Measurements from ENCODE around the gene STX19.
"Not testable (repeated sequence)": the region's sequence is repeated elsewhere in the genome, so short reads cannot be mapped to it uniquely, and the experiment has no call there.

Gene STX19, protein sequence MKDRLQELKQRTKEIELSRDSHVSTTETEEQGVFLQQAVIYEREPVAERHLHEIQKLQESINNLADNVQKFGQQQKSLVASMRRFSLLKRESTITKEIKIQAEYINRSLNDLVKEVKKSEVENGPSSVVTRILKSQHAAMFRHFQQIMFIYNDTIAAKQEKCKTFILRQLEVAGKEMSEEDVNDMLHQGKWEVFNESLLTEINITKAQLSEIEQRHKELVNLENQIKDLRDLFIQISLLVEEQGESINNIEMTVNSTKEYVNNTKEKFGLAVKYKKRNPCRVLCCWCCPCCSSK

DNA sequence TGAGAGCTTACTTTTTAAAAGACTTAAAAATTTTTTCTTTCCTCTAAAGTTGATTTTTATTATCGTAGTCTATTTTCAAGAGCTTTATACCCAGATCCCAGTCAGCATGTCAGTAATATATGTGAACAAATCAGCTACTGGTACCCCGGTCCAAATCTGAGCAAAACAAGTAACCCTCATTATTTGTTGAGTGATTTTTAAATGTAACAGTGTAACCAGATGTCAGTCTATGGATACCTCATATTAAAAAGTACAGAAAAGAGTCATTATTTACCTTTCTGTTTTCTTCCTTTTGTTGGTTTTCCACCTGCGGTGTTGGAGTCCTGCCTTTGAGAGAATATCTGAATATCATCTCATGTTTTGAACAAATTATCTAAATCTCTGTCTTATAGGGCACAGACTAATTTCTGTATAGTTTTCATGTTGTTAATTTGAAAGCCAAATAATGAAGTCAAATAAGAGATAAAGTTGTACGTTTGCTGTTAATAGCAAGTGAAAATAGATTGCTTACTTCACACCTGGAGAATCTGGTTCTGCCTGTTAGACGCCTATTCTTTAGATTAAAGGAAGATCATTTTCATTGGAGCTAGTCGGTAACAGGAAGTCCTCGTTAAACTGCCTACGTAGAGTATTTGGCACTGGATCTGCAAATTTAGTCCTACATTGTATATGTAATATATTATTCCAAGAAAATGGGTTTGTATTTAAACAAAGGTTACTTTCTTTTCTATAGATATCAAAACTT is at the start of gene STX19:
TSS of gene STX19 (minus strand) at position 505 of the 745 bp plus-strand sequence. CDS start 13,328 bp downstream, outside the sequence.
- DNase-seq: no peak

DNA sequence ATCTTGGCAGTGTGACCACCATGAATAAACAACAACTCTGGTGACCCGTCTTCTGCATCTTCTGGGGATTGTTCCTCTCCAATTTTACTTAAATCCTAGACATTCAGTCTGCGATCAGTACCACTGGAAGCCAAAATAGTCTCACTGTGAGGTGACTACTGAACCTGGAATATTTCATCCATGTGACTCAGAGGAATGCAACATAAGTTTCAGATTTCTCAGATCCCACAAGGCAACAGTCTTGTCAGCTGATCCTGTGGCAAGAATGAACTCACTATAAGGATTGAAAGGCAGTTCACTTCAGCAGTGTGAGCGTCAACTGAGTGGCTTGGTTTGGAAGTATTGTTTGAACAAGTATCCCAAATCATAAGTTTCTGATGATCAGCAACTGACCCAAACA is 47.7 kb upstream of the STX19 start:
- DNase-seq: no peak

DNA sequence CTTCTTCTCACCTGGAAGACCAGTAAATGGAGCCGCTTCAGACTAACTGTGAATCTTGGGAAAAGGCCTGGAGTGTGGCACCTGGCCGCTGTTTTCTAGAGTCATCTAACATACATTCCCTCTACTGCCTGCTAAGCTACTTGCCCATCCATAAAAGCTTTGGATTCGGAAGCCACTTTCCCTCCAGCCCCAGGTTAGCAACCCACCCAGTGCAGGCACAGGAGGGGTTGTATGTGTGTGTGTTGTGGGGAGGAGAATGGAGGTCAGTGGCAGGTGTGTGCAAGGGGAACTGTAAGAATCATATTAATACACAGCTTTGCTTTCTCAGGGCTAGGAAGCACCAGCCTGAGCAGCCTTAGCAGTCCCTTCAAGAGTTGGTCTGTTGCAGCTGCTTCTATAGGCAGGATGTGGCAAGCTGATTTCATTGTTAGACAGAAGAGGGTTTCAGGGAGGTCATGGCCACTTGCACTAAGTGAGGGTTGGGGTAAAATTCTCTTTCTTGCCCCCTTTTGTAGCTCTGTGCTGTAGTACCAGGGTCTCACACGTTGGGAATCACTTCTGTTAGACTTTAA is 43.4 kb upstream of the STX19 start:
- no peak for DNase-seq

DNA sequence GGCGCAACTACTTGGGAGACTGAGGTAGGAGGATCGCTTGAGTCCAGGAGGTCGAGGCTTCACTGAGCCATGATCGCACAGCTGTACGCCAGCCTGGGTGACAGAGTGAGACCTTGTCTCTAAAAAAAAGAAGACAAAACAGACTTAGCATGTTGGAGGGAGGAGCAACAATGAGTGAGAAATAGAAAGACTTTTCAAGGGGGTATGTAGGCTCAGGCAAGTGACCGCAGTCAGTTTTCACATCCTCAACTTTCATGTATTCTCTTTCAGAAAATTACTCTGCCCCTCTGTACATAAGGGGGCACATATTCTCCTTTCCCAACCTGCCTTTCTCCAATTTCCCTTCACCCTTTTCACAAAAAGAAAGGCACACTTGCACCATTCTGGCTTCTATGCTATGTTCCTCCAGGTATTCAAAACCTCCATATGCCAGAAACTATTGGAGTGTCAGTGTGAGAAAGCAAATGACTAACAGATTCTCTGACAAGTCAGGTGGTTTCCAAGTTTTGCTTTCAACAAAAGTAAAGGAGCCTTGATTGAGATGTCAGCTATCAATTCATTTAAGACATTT is 42.0 kb upstream of the STX19 start:
- DNase-seq: no peak

DNA sequence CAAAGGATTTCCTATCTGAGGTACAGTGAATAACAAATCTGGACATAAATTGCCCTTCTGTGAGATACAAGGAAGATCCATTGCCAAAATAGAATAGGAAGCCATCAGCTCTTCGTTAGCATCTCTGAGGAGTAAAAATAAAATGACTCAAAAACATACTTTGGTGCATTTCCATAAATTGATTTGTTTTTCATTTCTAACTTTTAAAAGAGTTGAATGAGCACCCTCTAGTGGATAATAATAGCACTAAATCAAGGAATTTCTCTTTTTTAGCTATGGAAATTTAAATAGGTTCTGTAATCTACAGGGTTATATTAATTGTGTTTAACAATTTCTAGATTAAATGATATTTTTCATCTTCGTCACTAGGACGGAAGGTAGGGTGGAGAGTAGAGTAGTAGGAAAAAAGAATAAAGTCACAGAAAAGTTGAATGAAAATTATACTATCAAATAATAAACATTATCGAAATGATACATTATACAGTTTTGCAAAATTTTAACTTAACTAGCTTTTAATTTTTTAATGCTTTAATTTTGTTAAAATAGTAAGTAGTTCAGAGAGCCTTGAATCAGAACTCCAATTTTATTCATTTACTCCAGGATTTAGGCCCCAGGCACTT is 40.9 kb upstream of the STX19 start:
- DNase-seq: no peak

DNA sequence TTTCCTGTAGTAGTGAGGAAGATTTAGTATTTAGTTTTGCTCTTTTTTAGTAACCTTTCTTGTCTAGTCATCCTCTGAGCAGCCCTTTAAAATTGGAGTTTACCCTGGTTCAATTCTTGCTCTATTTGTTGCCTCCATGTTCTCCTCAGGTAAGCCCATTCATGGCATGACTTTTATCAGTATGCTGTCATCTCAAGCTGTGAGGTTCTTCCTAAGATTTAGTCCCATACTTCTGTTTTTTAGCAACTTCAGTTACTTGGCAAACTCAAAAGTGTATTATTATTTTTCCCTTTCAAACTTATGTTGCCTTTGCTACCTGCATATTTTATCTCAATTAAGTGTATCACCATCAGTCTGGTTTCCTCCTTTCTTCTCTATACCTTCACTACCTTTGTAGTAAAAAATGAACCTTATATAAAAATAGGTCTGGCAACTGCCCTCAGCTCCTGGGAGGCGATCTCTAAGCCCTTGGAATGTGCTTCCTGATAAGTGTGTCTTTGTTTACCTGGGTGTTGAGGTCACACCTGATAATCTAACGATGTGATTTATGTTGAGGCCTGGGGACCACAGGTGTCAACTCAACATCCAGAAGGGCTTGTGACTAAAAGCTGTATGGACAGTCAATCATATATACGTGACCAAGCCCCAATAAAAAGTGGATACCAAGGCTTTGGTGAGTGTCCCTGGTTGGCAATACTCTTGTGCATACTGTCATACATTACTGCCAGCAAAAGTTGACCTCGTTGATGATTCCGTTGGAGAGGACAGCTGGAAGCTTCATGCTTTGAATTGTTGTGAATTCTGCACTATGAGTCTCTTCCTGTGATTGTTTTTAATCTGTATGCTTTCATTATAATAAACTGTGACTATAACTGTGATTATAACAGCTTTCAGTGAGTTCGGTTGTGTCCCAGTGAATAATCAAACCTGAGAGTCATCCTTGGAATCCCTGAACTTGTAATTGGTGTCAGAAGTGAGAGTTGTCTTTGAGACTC is 38.4 kb upstream of the STX19 start:
- DNase-seq: no peak

DNA sequence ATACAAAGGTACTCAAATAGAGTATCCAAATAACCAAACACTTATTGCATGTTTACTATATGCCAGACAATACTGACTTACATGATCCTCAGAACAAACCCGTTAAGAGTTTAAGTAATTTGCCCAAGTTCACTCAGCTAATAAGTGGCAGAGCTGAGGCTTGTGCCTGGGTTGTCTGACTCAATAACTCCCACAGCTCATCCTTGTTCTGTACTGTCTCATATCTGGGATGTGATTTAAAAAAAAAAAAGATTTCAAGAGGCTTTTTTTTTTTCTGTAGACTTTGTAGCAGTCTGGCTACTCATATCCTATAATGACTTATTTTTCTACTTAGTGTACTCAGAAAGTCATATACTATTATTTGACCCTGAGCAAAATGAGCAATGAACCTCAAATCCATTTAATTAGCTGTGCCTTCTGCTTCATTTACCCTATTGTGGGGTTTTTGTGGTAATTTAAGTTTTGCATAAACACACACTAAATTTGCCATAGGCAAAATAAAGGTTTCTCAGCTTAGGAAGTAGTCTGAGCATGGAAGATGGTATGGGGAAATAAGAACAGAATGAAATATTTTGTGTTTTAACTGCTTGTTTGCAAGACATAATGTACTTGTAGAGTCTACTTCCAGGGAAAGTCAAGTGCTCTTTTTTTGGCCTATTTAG is 37.6 kb upstream of the STX19 start:
- DNase-seq: no peak

DNA sequence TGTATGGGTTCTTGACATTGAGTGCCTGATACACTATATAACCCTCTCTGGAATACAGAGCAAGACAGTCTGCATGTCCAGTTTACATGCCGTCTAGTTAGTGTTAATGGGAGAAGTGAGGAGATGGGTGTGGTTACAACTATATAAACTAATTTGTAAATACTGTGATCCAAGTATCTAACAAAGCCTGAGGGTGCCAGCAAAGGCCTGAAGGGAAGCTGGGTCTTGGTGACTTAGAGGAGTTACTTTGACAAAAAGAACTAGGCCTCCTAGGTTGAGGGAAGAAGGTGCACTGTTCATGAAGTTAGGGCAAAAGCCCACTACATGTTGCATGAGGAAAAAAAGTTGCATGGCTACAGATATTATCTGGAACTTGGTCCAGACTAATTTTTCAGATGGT is 36.7 kb upstream of the STX19 start:
- DNase-seq: no peak

DNA sequence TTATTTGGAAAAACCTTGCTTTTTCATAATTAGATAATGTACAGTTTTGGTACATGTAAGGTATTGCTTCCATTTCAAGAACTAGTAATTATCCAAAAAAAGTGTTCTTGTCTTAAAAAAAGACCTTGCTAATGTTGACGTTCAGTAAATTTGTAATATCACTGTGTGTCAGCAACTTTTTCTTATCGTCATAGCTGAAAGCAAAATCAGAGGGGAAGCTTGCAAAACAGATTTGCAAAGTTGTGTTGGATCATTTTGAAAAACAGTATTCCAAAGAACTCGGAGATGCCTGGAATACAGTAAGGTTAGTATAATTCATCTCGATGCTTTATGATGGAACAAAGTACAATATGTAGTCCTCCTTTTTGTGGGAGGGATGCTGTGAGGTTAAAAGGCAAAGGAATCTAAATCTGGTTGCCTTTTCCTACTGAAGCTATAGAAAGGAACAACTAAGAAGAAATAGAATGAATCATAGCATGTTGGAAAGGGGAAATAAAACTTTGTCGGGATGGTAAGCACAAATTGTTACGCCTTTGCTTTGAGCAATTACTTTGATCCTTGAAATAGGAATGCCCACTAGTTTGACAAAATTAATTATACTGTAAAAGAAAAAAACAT is 36.0 kb upstream of the STX19 start:
- no peak for DNase-seq

DNA sequence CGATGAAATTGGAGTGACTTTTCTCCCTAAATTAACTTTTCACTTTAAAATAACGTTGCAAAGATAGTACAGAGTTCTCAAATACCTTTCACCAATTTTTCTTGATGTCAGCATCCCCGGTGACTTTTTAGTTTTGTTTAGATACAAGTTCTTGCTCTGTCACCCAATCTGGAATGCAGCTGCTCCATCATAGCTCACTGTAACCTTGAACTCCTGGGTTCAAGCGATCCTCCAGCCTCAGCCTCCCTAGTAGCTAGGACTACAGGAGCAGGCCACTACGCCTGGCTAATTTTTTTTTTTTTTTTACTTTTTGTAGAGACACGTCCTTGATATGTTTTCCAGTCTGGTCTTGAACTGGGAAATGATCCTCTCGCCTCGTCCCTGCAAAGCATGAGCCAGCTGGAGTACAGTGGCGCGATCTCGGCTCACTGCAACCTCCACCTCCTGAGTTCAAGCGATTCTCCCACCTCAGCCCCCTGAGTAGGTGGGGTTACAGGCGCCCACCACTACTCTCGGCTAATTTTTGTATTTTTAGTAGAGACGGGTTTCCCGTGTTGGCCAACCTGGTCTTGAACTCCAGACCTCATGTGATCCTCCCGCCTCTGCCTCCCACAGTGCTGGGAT is 35.2 kb upstream of the STX19 start:
- DNase-seq: no peak

DNA sequence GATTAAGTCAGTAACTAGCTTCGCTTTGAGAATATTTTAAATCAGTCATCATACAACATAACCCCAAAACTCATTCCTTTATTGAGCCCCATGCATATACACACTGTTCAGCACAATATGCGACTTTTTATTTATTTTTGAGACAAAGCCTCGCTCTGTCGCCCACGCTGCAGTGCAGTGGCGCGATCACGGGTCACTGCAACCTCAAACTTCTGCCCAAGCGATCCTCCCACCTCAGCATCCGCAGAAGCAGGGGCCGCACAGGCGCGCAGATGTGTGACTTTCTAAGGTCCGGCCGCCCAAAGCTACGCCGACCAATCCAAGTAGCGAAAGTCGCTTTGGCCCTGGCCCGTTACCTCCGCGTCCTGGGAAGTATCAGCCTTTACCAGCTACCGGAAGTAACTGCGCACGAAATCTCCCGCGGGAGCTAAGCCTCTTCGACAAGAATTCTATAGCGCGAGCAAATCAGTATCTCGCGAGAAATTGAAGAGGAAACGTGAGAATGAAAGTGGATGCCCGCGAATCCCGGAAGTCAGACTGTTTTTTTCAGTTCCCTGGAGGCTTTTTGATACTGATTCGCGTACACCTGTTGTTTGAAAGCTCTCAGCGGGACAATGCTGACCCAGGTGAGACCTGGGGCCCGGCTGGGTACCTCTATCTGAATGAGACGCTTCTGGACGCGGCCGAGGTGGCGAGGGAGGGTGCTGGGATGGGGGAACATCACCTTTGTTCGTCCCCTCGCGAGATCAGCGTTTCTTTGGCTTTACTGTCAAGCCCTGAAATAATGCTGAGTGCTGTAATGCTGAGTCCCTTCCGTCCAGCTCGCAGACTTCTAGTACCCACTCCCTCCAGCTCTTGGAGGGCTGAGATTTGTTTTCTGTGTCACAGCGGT is 34.4 kb upstream of the STX19 start, which contains the start of the genes DHFR2 and NSUN3:
TSS of gene DHFR2 (minus strand) at position 404 of the 892 bp plus-strand sequence. CDS start 1,405 bp downstream, outside the sequence.
TSS of gene NSUN3 (plus strand) at position 549 of the 892 bp plus-strand sequence. CDS start at position 615, 66 bp downstream.
- peak; percentile 95 for DNase-seq

DNA sequence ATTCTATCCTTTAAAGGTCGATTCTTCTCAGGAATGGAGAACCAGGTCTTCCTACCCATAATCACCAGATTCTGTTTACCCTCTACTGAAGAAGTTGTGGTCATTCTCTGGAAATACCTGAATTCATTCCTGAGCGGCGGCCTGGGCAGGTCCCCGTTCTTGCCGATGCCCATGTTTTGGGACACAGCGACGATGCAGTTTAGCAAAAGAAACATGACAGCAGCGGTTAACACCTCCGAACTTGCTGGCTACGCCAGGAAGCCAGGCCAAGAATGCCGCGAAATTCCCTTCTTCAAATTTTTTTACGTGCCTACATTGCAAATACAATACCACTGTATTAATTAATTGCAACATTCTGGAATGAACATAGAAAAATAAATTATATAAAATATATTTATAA is 32.9 kb upstream of the STX19 start:
- DNase-seq: no peak

DNA sequence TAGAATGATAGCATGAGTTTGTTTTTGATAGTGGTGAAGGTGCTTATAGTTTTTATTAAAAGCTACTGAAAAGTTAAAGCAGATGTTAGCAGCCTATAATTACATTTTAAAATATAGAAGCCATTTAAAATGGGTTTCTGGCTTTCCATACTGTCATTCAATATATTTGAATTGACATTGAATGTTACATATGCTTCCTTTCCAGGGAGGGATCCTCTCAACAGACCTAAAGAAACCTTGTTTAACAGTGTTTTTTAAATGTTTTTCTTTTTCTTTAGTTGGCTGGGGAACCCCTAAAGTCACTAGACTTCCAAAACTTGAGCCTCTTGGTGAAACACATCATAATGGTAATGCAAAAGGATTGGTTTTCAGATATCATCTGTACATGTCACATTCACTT is 22.1 kb upstream of the STX19 start:
- DNase-seq: no peak

DNA sequence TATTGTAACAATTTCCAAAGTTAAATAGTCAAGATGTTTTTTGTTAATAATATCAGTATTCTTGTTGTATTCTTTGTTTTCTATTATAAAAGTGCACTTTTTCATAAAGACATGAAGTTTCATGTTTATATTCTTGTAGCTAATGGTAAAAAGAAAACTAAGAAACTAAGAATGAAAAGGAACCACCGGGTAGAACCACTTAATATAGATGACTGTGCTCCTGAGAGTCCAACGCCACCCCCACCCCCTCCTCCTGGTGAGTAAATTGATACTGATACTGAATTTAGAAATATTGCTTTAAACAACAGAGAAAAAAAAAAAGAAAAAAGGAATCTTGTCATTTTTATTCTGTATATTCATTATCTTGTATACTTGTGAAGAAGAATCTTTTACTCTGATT is 20.9 kb upstream of the STX19 start:
- DNase-seq: no peak

DNA sequence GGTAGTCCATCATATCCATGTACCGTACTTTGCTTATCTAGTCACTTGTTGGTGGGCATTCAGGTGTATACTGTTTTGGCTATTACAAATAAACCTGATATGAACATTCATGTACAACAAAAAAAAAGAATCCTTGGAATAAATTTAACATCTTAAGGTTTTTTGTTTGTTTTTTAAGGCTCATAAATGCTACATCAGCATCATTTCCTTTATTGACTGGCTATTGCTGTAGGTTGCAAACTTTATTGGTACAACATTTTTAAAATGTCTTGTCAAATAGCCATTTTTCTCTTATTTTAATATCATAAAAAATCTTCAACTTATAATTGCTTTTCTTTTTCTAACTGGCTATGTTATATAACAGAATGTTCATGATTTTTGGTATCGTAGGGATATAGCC is 18.1 kb upstream of the STX19 start:
- no peak for DNase-seq

DNA sequence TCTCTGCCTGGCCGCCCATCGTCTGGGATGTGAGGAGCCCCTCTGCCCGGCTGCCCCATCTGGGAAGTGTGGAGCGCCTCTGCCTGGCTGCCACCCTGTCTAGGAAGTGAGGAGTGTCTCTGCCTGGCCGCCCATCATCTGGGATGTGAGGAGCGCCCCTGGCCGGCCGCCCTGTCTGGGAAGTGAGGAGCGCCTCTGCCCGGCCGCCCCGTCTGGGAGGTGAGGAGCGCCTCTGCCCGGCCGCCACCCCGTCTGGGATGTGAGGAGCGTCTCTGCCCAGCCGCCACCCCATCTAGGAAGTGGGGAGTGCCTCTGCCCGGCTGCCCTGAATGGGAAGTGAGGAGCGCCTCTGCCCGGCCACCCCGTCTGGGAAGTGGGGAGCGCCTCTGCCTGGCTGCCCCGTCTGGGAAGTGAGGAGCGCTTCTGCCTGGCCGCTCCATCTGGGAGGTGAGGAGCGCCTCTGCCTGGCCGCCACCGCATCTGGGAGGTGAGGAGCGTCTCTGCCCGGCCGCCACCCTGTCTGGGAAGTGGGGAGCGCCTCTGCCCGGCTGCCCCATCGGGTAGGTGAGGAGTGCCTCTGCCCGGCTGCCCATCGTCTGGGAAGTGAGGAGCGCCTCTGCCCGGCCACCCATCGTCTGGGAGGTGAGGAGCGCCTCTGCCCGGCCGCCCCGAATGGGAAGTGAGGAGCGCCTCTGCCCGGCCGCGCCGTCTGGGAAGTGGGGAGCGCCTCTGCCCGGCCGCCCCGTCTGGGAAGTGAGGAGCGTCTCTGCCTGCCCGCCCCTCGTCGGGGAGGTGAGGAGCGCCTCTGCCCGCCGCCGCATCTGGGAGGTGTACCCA is 15.9 kb upstream of the STX19 start:
- not testable (repeated sequence) for DNase-seq

DNA sequence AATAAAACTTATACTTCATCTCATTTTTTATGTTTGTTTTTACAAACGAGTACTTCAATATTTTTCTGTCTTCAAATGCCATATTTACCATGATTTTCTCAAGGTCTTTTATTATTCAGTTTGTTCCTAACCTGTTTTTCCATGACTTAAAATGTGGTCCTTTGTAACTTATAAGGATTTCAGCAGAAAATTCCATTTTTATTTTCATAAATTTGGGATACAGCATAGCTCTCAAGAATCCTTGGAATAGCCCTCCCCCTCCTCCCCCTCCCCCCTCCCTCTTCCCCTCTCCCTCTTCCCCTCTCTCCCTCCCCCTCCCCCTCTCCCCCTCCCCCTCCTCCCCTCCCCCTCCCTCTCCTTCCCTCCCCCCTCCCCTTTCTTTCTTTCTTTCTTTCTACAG is 14.9 kb upstream of the STX19 start:
- no peak for DNase-seq

DNA sequence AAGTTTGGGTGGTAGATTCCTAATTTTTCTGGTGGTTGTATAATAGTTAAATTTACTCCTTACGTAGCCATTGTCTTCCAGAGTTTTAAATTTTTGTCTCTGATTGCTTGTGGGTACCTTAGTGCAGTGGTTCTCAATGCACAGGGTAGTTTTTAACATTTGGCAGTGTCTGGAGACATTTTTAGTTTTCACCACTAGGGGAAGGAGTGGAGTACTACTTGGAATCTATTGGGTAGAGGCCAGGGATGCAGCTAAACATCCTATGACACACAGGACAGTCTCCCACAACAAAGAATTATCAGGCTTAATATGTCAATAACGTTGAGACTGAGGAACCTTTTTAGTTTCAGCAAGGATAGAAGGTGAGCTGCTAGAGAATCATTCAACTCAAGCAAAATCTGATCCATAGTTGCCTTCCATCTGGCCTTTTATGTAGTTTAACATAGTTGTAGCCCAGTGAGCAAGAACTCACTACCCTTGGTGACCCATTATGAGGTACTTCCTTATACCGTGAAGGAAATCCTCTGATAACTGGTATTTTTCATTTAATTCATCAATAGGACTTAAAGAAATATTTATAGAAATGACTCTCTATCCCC is 8.6 kb upstream of the STX19 start:
- DNase-seq: no peak

Data from SHP77 treated with DMSO at 0.1 percent for 48 hours (cell line).